Tibial nerve (tissue), 4 donors: Measurements from ENCODE around the gene EXOC3L2.

Experiments used
- EP300 ChIP-seq, 2 donors: sonication (generic); formaldehyde crosslinking; IDR thresholded peaks; one replicate each; pipeline ENCODE4 v1.6.1; 2017; ENCODE audit warnings: antibody characterized with exemption in 2 of 2, mild to moderate bottlenecking in 1 of 2
- POLR2A ChIP-seq, 2 donors: fragments of 450-650 bp; IDR thresholded peaks; one replicate each; pipeline ENCODE4 v1.6.1; 2017; ENCODE audit warnings: antibody characterized with exemption in 2 of 2, mild to moderate bottlenecking in 2 of 2, moderate library complexity in 2 of 2
- TF ChIP-seq, protein P1 (sequence below), 5 experiments: fragments of 200-600 bp in 3 of 5; fragments of 450-650 bp in 2 of 5; sonication (generic) in 3 of 5; IDR thresholded peaks; one replicate each; pipeline ENCODE4 v1.5.1; 2016 to 2019; ENCODE audit warnings: antibody characterized with exemption in 5 of 5, mild to moderate bottlenecking in 3 of 5, moderate library complexity in 2 of 5

DNA sequence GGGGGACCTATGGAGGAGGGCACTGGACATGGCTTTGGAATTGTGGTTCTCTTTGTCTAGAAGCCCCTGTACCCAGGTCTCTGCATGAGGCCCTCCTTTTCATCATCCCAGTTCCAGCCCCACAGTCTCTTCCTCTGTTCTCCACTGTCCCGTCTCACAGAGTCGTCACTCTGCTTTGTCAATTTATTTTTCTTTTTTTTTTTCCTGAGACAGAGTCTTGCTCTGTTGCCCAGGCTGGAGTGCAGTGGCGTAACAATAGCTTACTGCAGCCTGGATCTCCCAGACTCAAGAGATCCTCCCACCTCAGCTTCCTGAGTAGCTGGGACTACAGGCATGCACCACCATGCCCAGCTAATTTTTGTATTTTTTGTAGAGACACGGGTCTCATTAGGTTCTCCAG lies 619 bp upstream of the EXOC3L2 start:
- TF ChIP-seq, protein P1, sequence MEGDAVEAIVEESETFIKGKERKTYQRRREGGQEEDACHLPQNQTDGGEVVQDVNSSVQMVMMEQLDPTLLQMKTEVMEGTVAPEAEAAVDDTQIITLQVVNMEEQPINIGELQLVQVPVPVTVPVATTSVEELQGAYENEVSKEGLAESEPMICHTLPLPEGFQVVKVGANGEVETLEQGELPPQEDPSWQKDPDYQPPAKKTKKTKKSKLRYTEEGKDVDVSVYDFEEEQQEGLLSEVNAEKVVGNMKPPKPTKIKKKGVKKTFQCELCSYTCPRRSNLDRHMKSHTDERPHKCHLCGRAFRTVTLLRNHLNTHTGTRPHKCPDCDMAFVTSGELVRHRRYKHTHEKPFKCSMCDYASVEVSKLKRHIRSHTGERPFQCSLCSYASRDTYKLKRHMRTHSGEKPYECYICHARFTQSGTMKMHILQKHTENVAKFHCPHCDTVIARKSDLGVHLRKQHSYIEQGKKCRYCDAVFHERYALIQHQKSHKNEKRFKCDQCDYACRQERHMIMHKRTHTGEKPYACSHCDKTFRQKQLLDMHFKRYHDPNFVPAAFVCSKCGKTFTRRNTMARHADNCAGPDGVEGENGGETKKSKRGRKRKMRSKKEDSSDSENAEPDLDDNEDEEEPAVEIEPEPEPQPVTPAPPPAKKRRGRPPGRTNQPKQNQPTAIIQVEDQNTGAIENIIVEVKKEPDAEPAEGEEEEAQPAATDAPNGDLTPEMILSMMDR (IDR thresholded peaks at IDR 0.05) = no peak
- TF ChIP-seq POLR2A (IDR thresholded peaks at IDR 0.05) = no peak
- no peak for TF ChIP-seq EP300 (IDR thresholded peaks at IDR 0.05)
